ENCODE measurements around the gene BATF. TPM values are rescaled to one million over a fixed set of nuclear protein-coding genes. Genes with fewer than 3 reads are reported as not detected.

Gene BATF
- polyA plus RNA-seq, 1 experiment = not detected

- no peak for DNase-seq (ENCODE audit: low read depth, low spot score)
- ChIA-PET POLR2A (no interaction called here), CTCF (no interaction called here)
- Histone ChIP-seq H3K27ac (ENCODE audit: low read depth, low read length) (no peak overlapping the region), H3K4me3 (ENCODE audit: low read depth, low read length) (no peak overlapping the region), H3K9me3 (ENCODE audit: control insufficient read depth, insufficient read depth, low read length) (no peaks in the 10 kb centered on the region; the same call in 1 of the 2 replicates), H3K27me3 (ENCODE audit: control insufficient read depth, insufficient read depth, low read length) (peaks cover 20% of the 10 kb centered on the region)
- TF ChIP-seq CTCF (IDR thresholded peaks at IDR 0.05; ENCODE audit: low read depth, low read length) = no peak
Measured at GRCh38 chr14:75482366-75482765, 39.9 kb upstream of the BATF start.

GRCh38 chr14:75484711-75485429 is 37.4 kb upstream of the BATF start:
- ChIA-PET POLR2A (interaction anchor here (0.6 kb wide), 1 partner anchor 1139 kb away, joined by 5 read pairs; no protein-coding TSS in a partner anchor), CTCF (interaction anchor here (1.0 kb wide), 1 partner anchor 176 kb away, joined by 7 read pairs; no protein-coding TSS in a partner anchor)
- no peak overlapping the region for H3K27ac ChIP-seq (ENCODE audit: low read depth, low read length)
- H3K27me3 ChIP-seq (ENCODE audit: control insufficient read depth, insufficient read depth, low read length) = peaks cover 21% of the 10 kb centered on the region
- H3K4me3 ChIP-seq (ENCODE audit: low read depth, low read length) = no peak overlapping the region
- no peak for TF ChIP-seq CTCF (IDR thresholded peaks at IDR 0.05; ENCODE audit: low read depth, low read length)
- H3K9me3 ChIP-seq (ENCODE audit: control insufficient read depth, insufficient read depth, low read length) = no peaks in the 10 kb centered on the region; the same call in 1 of the 2 replicates
- DNase-seq (ENCODE audit: low read depth, low spot score) = no peak

- H3K9me3 ChIP-seq (ENCODE audit: control insufficient read depth, insufficient read depth, low read length) = no peaks in the 10 kb centered on the region; the same call in 1 of the 2 replicates
- CTCF ChIA-PET = interaction anchor here (4.0 kb wide), 1 partner anchor 177 kb away, joined by 155 read pairs; no protein-coding TSS in a partner anchor
- H3K4me3 ChIP-seq (ENCODE audit: low read depth, low read length) = no peak overlapping the region
- no peak for DNase-seq (ENCODE audit: low read depth, low spot score)
- H3K27me3 ChIP-seq (ENCODE audit: control insufficient read depth, insufficient read depth, low read length) = peaks cover 14% of the 10 kb centered on the region
- POLR2A ChIA-PET = no interaction called here
- H3K27ac ChIP-seq (ENCODE audit: low read depth, low read length) = no peak overlapping the region
- no peak for TF ChIP-seq CTCF (IDR thresholded peaks at IDR 0.05; ENCODE audit: low read depth, low read length)
Measured at GRCh38 chr14:75486318-75486717, 36.0 kb upstream of the BATF start.

- TF ChIP-seq CTCF (IDR thresholded peaks at IDR 0.05; ENCODE audit: low read depth, low read length) = no peak
- H3K4me3 ChIP-seq (ENCODE audit: low read depth, low read length) = no peak overlapping the region
- H3K9me3 ChIP-seq (ENCODE audit: control insufficient read depth, insufficient read depth, low read length) = no peaks in the 10 kb centered on the region; the same call in 1 of the 2 replicates
- CTCF ChIA-PET = interaction anchor here (0.6 to 4.0 kb wide), 7 partner anchors 10 to 625 kb away, joined by 3 to 155 read pairs (median 7); no protein-coding TSS in a partner anchor
- peaks cover 14% of the 10 kb centered on the region for H3K27me3 ChIP-seq (ENCODE audit: control insufficient read depth, insufficient read depth, low read length)
- DNase-seq (ENCODE audit: low read depth, low spot score) = no peak
- no peak overlapping the region for H3K27ac ChIP-seq (ENCODE audit: low read depth, low read length)
- POLR2A ChIA-PET = no interaction called here
Measured at GRCh38 chr14:75487155-75487671, 35.1 kb upstream of the BATF start.

GRCh38 chr14:75489480-75489837 is 32.8 kb upstream of the BATF start:
- Histone ChIP-seq H3K27ac (ENCODE audit: low read depth, low read length) (no peak overlapping the region), H3K9me3 (ENCODE audit: control insufficient read depth, insufficient read depth, low read length) (no peaks in the 10 kb centered on the region), H3K4me3 (ENCODE audit: low read depth, low read length) (no peak overlapping the region), H3K27me3 (ENCODE audit: control insufficient read depth, insufficient read depth, low read length) (peaks cover 13% of the 10 kb centered on the region)
- POLR2A ChIA-PET = interaction anchor here (0.5 to 0.6 kb wide), 2 partner anchors 49 to 137 kb away, joined by 3 read pairs; no protein-coding TSS in a partner anchor
- TF ChIP-seq CTCF (IDR thresholded peaks at IDR 0.05; ENCODE audit: low read depth, low read length) = no peak
- DNase-seq (ENCODE audit: low read depth, low spot score) = no peak
- CTCF ChIA-PET = interaction anchor here (0.8 to 4.0 kb wide), 36 partner anchors 8 to 358 kb away, joined by 3 to 155 read pairs (median 4); no protein-coding TSS in a partner anchor

Measured in AG04450 (cell line).